ENCODE results near the gene MXI1. TPM values are rescaled to one million over a fixed set of nuclear protein-coding genes. Genes with fewer than 3 reads are reported as not detected.

MXI1 gene
- total RNA-seq, 1 experiment from 2014 or later, result 11.0 TPM

- Histone ChIP-seq H3K4me1 (peaks cover 8% of the 10 kb centered on the region), H3K27me3 (replicated peaks; ENCODE audit: control insufficient read depth, insufficient read depth, low read length) (no peaks in the 10 kb centered on the region), H3K9me3 (no peaks in the 10 kb centered on the region), H3K4me3 (ENCODE audit: low read depth, low read length) (no peak overlapping the region), H3K36me3 (ENCODE audit: control insufficient read depth, insufficient read depth, low read length) (no peaks in the 10 kb centered on the region)
- no peaks in the 10 kb centered on the region for H3K36me3 Mint-ChIP-seq (ENCODE audit: insufficient read depth, unreplicated experiment)
- H3K4me1 Mint-ChIP-seq (ENCODE audit: low read depth, unreplicated experiment), result no peaks in the 10 kb centered on the region
- no TSS peak for BruUV-seq (replicated peaks)
- no peak overlapping the region for H3K27ac Mint-ChIP-seq (ENCODE audit: unreplicated experiment)
- intact Hi-C loops (cut with micrococcal nuclease; ENCODE audit: unreplicated experiment), result no loop called here
- H3K4me3 Mint-ChIP-seq (ENCODE audit: unreplicated experiment), result no peak overlapping the region
- H3K9me3 Mint-ChIP-seq (ENCODE audit: unreplicated experiment), result no peaks in the 10 kb centered on the region
- no peak for DNase-seq
- ChIA-PET POLR2A (no interaction called here), CTCF (no interaction called here)
- no peak for TF ChIP-seq CTCF (IDR thresholded peaks at IDR 0.05; ENCODE audit: insufficient read depth in 1 of 2, low read depth in 1 of 2, low read length in 1 of 2, severe bottlenecking in 1 of 2, unreplicated experiment in 1 of 2)
- H3K27me3 Mint-ChIP-seq (ENCODE audit: insufficient read depth, unreplicated experiment), result no peaks in the 10 kb centered on the region
These were observed 31.0 kb upstream of the MXI1 start for GRCh38 chr10:110176141-110177030.

GRCh38 chr10:110179220-110179619 lies 28.2 kb upstream of the MXI1 start:
- H3K36me3 Mint-ChIP-seq (ENCODE audit: insufficient read depth, unreplicated experiment), result no peaks in the 10 kb centered on the region
- no peaks in the 10 kb centered on the region for H3K9me3 Mint-ChIP-seq (ENCODE audit: unreplicated experiment)
- Histone ChIP-seq H3K27me3 (replicated peaks; ENCODE audit: control insufficient read depth, insufficient read depth, low read length) (no peaks in the 10 kb centered on the region), H3K36me3 (ENCODE audit: control insufficient read depth, insufficient read depth, low read length) (no peaks in the 10 kb centered on the region), H3K9me3 (no peaks in the 10 kb centered on the region), H3K4me1 (peaks cover 17% of the 10 kb centered on the region), H3K4me3 (ENCODE audit: low read depth, low read length) (no peak overlapping the region)
- H3K27me3 Mint-ChIP-seq (ENCODE audit: insufficient read depth, unreplicated experiment), result no peaks in the 10 kb centered on the region
- intact Hi-C loops (cut with micrococcal nuclease; ENCODE audit: unreplicated experiment), result no loop called here
- H3K4me3 Mint-ChIP-seq (ENCODE audit: unreplicated experiment), result no peak overlapping the region
- POLR2A ChIA-PET, result no interaction called here
- no peak overlapping the region for H3K27ac Mint-ChIP-seq (ENCODE audit: unreplicated experiment)
- no peak for DNase-seq
- H3K4me1 Mint-ChIP-seq (ENCODE audit: low read depth, unreplicated experiment), result no peaks in the 10 kb centered on the region
- TF ChIP-seq CTCF (IDR thresholded peaks at IDR 0.05; ENCODE audit: insufficient read depth in 1 of 2, low read depth in 1 of 2, low read length in 1 of 2, severe bottlenecking in 1 of 2, unreplicated experiment in 1 of 2), result no peak
- CTCF ChIA-PET, result interaction anchor here (0.7 kb wide), 1 partner anchor 89 kb away, joined by 5 read pairs; no protein-coding TSS in a partner anchor
- BruUV-seq (replicated peaks), result no TSS peak

- CTCF ChIA-PET, result interaction anchor here (0.5 kb wide), 1 partner anchor 42 kb away, joined by 4 read pairs; no protein-coding TSS in a partner anchor
- H3K4me3 Mint-ChIP-seq (ENCODE audit: unreplicated experiment), result no peak overlapping the region
- no peak for DNase-seq
- Histone ChIP-seq H3K36me3 (ENCODE audit: control insufficient read depth, insufficient read depth, low read length) (no peaks in the 10 kb centered on the region), H3K27me3 (replicated peaks; ENCODE audit: control insufficient read depth, insufficient read depth, low read length) (no peaks in the 10 kb centered on the region), H3K9me3 (no peaks in the 10 kb centered on the region), H3K4me1 (peaks cover 17% of the 10 kb centered on the region), H3K4me3 (ENCODE audit: low read depth, low read length) (no peak overlapping the region)
- H3K4me1 Mint-ChIP-seq (ENCODE audit: low read depth, unreplicated experiment), result no peaks in the 10 kb centered on the region
- H3K27me3 Mint-ChIP-seq (ENCODE audit: insufficient read depth, unreplicated experiment), result no peaks in the 10 kb centered on the region
- H3K36me3 Mint-ChIP-seq (ENCODE audit: insufficient read depth, unreplicated experiment), result no peaks in the 10 kb centered on the region
- POLR2A ChIA-PET, result no interaction called here
- TF ChIP-seq CTCF (IDR thresholded peaks at IDR 0.05; ENCODE audit: insufficient read depth in 1 of 2, low read depth in 1 of 2, low read length in 1 of 2, severe bottlenecking in 1 of 2, unreplicated experiment in 1 of 2), result no peak
- H3K27ac Mint-ChIP-seq (ENCODE audit: unreplicated experiment), result no peak overlapping the region
- intact Hi-C loops (cut with micrococcal nuclease; ENCODE audit: unreplicated experiment), result loop anchor here (2.0 kb wide), 1 partner anchor 19 kb away; no protein-coding TSS in a partner anchor
- no peaks in the 10 kb centered on the region for H3K9me3 Mint-ChIP-seq (ENCODE audit: unreplicated experiment)
- no TSS peak for BruUV-seq (replicated peaks)
These were observed 26.0 kb upstream of the MXI1 start for GRCh38 chr10:110181451-110181850.

Measured in Caco-2 (cell line).